ENCODE data around the gene UNC13A. TPM values are rescaled to one million over a fixed set of nuclear protein-coding genes. Genes with fewer than 3 reads are reported as not detected.

The UNC13A gene
- total and polyA plus RNA-seq, 2 of the 8 experiments (the other 6 are each of a cell fraction or from before 2014, with no cell fraction given): 13.1 to 47.6 TPM

DNA sequence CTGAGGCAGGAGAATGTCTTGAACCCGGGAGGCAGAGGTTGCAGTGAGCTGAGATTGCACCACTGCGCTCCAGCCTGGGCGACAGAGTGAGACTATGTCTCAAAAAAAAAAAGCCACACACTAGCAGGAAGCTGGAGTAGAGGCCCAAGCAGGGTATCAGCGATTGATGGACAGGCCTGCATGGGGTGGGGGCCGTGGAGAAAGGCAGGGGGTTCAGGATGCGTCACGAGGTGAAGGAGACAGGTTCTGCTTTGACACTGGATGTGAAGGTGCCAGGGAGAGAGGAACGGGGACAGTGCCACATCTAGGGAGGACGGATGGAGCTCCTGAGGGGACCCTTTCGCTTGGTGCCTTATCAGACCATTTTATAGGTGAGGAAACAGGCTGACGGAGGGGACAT, 125.6 kb downstream of the UNC13A start (continued):
- TF ChIP-seq CTCF (IDR thresholded peaks at IDR 0.05; ENCODE audit: control extremely low read depth in 1 of 3, insufficient read depth in 1 of 3, low read depth in 1 of 3, low read length in 3 of 3) (no peak), EP300 (IDR thresholded peaks at IDR 0.05; ENCODE audit: borderline replicate concordance in 1 of 2, low read depth in 2 of 2, low read length in 2 of 2) (no peak), BCL11A (IDR thresholded peaks at IDR 0.05; ENCODE audit: low read depth in 2 of 2, low read length in 2 of 2) (no peak), SIX5 (IDR thresholded peaks at IDR 0.05; ENCODE audit: low read depth, low read length) (no peak), SP2 (IDR thresholded peaks at IDR 0.05; ENCODE audit: low read length) (no peak), CBX5 (IDR thresholded peaks at IDR 0.05; ENCODE audit: low read depth, low read length) (no peak)
